Loucy (cell line): ENCODE results near the gene KATNAL1.

Experiments used
- EZH2phosphoT487 ChIP-seq: fragments of 200-600 bp; IDR thresholded peaks from 2 replicates; pipeline ENCODE4 v1.6.1; 2018; ENCODE audit warnings: antibody characterized with exemption, mild to moderate bottlenecking, moderate library complexity, borderline replicate concordance
- TF ChIP-seq, protein P1 (sequence below): fragments of 200-600 bp; sonication (generic); conservative IDR thresholded peaks from 2 replicates; pipeline ENCODE4 v1.5.1; 2014; ENCODE audit warnings: mild to moderate bottlenecking, antibody characterized with exemption, low read length

DNA sequence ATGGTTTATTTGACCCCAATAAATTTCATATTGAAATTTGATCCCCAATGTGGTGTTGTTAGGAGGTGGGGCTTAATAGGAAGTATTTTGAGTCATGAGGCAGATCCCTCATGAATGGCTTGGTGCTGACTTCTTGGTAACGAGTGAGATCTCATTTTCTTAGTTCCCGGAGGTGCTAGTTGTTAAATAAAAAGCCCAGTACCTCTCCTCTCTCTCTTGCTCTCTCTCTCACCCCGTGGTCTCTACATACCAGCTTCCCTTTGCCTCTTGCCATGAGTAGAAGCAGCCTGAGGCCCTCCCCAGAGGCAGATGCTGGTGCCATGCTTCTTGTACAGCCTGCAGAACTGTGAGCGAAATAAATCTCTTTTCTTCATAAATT is 39.4 kb upstream of the KATNAL1 start:
- TF ChIP-seq, protein P1, sequence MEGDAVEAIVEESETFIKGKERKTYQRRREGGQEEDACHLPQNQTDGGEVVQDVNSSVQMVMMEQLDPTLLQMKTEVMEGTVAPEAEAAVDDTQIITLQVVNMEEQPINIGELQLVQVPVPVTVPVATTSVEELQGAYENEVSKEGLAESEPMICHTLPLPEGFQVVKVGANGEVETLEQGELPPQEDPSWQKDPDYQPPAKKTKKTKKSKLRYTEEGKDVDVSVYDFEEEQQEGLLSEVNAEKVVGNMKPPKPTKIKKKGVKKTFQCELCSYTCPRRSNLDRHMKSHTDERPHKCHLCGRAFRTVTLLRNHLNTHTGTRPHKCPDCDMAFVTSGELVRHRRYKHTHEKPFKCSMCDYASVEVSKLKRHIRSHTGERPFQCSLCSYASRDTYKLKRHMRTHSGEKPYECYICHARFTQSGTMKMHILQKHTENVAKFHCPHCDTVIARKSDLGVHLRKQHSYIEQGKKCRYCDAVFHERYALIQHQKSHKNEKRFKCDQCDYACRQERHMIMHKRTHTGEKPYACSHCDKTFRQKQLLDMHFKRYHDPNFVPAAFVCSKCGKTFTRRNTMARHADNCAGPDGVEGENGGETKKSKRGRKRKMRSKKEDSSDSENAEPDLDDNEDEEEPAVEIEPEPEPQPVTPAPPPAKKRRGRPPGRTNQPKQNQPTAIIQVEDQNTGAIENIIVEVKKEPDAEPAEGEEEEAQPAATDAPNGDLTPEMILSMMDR, result no peak
- no peak for TF ChIP-seq EZH2phosphoT487
